Keratinocyte (primary cell): ENCODE data around the gene CASKIN2.

ENCODE experiments used
- EZH2 ChIP-seq: IDR thresholded peaks from one replicate; pipeline ENCODE4 v1.6.1; 2012; ENCODE audit warnings: inconsistent platforms, mild to moderate bottlenecking, low read length, moderate library complexity
- TF ChIP-seq, protein P1 (sequence below), 3 experiments: IDR thresholded peaks in 1 of 3; conservative IDR thresholded peaks in 1 of 3; optimal IDR thresholded peaks in 1 of 3; 2 replicates in 2 of 3; 3 replicates in 1 of 3; pipeline versions ENCODE3 to v1.5.1; 2011; ENCODE audit warnings: low read length in 3 of 3, mild to moderate bottlenecking in 3 of 3, moderate library complexity in 2 of 3, control low read depth in 1 of 3, inconsistent platforms in 1 of 3; ENCODE audit not compliant: insufficient read depth in 2 of 3; ENCODE audit errors: extremely low read depth in 1 of 3

GRCh38 chr17:75486951-75487350 lies 28.4 kb downstream of the CASKIN2 start:
- no peak for TF ChIP-seq EZH2
- TF ChIP-seq, protein P1, sequence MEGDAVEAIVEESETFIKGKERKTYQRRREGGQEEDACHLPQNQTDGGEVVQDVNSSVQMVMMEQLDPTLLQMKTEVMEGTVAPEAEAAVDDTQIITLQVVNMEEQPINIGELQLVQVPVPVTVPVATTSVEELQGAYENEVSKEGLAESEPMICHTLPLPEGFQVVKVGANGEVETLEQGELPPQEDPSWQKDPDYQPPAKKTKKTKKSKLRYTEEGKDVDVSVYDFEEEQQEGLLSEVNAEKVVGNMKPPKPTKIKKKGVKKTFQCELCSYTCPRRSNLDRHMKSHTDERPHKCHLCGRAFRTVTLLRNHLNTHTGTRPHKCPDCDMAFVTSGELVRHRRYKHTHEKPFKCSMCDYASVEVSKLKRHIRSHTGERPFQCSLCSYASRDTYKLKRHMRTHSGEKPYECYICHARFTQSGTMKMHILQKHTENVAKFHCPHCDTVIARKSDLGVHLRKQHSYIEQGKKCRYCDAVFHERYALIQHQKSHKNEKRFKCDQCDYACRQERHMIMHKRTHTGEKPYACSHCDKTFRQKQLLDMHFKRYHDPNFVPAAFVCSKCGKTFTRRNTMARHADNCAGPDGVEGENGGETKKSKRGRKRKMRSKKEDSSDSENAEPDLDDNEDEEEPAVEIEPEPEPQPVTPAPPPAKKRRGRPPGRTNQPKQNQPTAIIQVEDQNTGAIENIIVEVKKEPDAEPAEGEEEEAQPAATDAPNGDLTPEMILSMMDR (optimal IDR thresholded peaks at IDR 0.05 in 1 of 3, IDR thresholded peaks at IDR 0.05 in 1 of 3, conservative IDR thresholded peaks at IDR 0.05 in 1 of 3; ENCODE audit: extremely low read depth in 1 of 3, insufficient read depth in 2 of 3, low read length in 3 of 3), result no peak
